GM21717 (cell line): ENCODE measurements around the gene ATP2B3.
A peak's percentile ranks its signal among the peaks of the same experiment; 100 is the strongest.

ENCODE experiments used
- ATAC-seq: cut with Tn5 transposase; IDR thresholded peaks from one replicate; pipeline ENCODE4 v1.9.1; 2021; ENCODE audit warnings: mild to moderate bottlenecking, moderate library complexity; ENCODE audit not compliant: unreplicated experiment

Gene ATP2B3

DNA sequence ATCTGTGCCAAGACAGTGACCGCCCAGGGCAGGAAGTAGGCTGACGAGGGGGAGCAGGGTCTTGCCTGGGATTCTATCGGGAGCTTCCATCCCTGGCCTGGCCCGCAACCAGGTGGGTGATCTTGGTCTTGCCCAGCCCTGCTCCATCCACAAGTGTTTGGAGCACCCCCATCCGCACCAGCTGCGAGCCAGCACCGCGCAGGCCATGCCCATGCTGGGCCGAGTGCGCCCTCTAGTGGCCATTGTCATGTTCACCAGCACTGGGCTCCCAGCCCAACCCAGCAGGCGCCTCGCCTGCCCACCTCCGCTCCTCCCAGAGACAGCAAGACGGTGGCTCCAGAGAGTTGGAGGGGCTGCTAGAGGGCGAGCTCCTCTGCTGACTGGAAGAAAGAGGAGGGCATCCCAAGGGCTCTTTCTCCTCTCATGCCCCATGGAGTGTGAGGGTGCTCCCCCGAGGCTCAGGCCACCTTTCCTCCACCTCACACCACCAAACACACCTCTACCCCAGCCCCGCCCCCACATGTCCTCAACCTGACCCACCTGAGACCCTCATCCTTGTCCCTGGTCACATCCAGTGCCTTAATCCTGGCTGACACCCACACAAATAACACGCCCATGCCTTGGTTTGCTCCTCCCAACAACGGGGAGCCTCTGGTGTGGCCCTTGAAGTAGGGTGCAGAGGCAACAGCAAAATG, 9.8 kb upstream of the ATP2B3 start:
- ATAC-seq = peak; percentile 78

DNA sequence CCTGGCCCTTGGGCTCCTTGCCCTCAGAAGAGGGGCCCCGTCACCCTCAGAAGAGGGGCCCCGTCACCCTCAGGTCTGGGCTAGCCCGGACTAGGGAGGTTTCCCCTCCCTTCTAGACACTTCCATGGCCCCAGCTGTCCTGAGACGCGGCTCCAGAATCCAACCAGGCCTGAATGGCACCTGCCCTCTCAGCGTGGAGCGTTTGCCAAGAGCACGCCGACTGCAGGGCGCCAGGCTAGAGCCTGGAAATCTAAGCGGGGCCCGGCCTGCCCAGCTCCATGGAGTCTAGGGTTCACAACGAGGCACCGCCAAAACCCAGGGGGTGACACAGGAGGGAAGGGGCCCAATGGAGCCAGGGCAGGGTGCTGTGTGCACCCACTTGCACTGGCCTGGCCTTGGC, 7.8 kb upstream of the ATP2B3 start:
- no peak for ATAC-seq

DNA sequence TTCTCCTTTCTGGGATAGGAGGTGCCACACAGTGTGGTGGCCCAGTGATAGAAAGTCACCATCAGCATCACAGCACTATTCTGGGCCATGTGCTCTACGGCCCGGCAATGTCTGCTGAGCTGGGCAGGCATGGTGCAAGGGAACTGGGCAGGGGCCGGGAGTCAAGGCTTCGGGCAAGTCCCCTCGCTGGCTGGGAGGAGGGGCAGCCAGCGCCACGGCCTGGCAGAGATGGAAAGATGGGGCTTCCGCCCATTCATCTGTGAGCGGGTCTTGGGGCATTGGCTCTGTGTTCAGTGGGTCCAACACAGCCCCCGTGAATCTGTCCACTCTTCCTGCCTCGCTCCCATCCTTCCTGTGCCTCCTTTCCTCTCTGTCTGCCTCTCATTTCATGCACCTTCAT, 7.1 kb upstream of the ATP2B3 start:
- no peak for ATAC-seq

- ATAC-seq = no peak
These were observed 5.5 kb upstream of the ATP2B3 start for GRCh38 chrX:153511784-153512500.

GRCh38 chrX:153512501-153512893, 4.9 kb upstream of the ATP2B3 start:
- ATAC-seq = no peak

GRCh38 chrX:153513265-153513664, 4.2 kb upstream of the ATP2B3 start:
- ATAC-seq = no peak

GRCh38 chrX:153514259-153514658, 3.2 kb upstream of the ATP2B3 start:
- ATAC-seq = no peak

GRCh38 chrX:153515435-153515834, 2.0 kb upstream of the ATP2B3 start:
- no peak for ATAC-seq

GRCh38 chrX:153516073-153516472, 1.4 kb upstream of the ATP2B3 start:
- ATAC-seq = no peak

GRCh38 chrX:153517946-153518834, 748 bp downstream of the ATP2B3 start:
- ATAC-seq = no peak

DNA sequence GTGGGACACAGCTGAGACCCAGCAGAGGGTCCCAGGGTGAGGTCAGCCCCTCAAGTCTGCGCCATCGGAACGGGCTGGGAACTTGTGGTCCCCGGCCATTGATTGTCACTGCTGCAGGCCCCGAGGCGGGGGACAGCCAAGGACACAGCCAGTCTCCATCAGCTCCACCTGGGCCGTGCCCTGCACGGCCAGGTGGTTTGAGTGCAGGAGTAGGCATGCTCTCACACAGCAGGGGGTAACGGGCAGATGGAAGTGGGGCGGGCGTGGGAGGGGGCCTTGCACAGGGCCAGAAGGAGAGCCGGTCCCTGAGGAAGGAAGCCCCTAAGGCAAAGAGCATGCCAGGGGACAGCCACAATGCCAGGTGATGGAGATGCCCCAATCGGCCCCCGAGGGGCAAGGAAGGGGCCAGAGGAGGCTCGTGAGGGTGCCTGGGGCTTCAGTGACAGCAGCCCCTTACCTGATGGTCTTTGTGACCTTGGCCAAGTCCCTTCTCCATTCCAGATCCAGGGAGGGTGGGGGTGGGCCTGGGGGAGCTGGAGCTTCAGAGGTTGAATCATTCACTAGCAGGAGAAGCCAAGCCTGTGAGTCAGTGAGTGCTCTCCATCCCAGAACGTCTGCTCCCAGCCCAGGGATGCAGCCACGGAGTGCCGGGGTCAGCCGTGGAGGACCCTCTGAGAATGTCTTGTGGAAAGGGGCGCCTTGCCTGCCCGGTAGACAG, 2.3 kb downstream of the ATP2B3 start:
- ATAC-seq = no peak

GRCh38 chrX:153520287-153520917, 3.0 kb downstream of the ATP2B3 start:
- no peak for ATAC-seq

DNA sequence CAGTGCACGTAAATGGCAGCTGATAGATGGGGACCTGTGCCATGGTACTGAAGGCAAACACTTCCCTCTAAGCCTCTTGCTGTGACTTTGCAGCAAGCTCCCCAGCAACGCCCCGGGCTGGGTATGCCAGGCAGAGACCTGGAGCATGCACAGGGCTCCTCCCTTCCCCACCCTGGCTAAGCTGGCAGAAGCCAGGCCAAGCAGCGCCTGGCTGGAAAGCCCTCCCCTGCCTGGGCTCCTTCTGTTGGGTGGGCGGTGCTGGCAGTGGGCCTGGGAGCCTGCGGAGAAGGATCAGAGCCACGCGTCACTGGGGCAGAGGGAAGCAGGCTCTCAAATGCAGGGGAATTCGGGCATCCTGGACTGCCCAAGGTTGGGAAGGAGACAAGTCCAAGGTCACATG, 3.6 kb downstream of the ATP2B3 start:
- ATAC-seq = no peak

GRCh38 chrX:153522259-153522658, 4.8 kb downstream of the ATP2B3 start:
- no peak for ATAC-seq

- no peak for ATAC-seq
These were observed 5.8 kb downstream of the ATP2B3 start for GRCh38 chrX:153523269-153523668.

- ATAC-seq = no peak
These were observed 6.8 kb downstream of the ATP2B3 start for GRCh38 chrX:153524234-153524633.

DNA sequence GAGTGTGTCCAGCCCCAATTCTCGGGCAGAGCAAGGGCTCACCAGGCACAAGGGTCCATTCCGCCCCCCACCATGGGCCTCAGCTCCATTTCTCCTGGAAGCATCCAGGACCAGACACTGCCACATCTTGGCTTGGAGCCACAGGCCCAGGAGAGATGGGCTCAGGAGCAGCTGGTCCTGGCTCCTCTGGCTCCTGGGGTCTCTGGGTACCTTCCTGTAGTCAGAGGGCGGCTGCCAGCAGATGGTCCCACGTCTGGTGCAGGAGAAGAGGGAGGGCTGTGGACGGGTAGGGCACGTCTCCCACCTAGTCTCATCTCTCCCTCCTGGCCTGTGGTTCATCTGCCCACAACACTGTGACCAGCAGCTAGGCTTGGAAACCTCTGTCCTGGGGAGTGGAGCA, 8.0 kb downstream of the ATP2B3 start:
- no peak for ATAC-seq

DNA sequence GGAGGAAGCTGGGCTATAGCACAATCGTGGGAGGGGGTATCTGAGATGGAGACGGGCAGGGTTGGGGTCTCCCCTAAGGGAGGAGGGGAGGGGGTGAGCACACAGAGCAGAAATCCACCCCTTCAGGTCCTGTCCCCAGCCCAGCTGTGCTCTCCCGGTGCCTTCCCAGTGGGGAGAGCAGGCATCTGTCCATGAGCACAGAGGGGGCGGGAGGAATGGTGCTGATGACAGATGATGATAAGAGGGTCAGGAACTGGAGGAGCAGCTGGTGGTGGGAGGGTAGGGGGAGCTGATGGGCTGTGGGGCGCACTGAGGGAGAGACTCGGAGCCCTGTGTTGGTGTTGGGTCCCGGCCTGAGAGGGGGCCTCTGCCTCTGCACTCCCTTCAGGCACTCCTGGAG, 8.6 kb downstream of the ATP2B3 start:
- no peak for ATAC-seq

DNA sequence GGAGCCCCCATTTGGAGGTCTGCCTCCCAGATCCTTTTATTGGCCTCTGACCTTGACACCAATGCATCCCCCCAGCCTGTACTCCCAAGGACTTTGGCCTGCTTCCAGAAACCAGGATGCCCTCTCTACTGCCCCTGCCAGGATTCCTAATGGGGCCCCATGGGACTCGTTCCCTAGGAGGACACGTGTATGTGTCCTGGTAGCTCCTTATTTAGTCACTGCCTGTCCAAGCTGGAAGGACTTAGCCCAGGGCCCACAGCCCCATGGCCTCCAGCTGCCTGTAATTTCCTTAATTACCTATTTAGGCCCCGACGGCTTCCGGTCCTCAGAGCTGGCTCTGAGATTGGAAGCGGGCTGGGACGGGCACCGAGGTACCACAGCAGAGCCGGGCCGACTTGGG, 9.4 kb downstream of the ATP2B3 start:
- ATAC-seq = no peak

DNA sequence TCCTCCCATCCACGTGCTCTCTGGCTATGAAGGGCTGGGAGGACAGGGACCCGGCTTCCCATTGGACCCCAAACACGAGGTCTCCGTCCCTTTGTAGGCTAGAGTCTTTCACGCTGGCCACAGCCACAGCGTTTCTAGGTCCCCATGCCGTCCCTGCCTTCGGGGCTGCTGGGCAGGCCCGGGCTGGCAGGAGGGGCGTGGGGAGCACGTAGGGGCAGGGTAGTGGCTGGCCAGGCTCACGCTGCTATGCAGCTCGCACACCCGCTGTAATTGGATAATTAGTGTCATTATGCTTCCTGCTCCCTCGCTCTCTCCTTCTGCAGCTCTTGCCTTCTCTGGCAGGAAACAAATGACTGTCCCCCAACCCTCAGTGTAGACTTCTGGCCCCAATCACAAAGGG, 9.8 kb downstream of the ATP2B3 start:
- ATAC-seq = no peak
